IMR-90 (cell line): ENCODE data around the gene ERP27. TPM values are rescaled to one million over a fixed set of nuclear protein-coding genes. Genes with fewer than 3 reads are reported as not detected.

ENCODE experiments used
- ATAC-seq: fragments of 200-7000 bp; cut with Tn5 transposase; 2 replicates; pipeline ENCODE4 v1.9.1; 2020; ENCODE audit warnings: low read depth, mild to moderate bottlenecking, moderate library complexity
- BruUV-seq: library from RNA; stranded (reverse); fragments of 400-500 nt; replicated peaks from 2 replicates; lab custom pipeline; 2021; lab: Mats Ljungman, UMichigan
- CTCF ChIA-PET: fragments of 300-600 bp; formaldehyde crosslinking; extraction: SDS; loops from one replicate; lab custom pipeline; 2021; ENCODE audit warnings: antibody characterized with exemption; lab: Yijun Ruan, JAX
- POLR2A ChIA-PET: fragments of 300-600 bp; sonication (Branson Sonifier 250); formaldehyde crosslinking; loops from one replicate; lab custom pipeline; 2022; ENCODE audit warnings: antibody characterized with exemption; ENCODE audit not compliant: unreplicated experiment; lab: Charles Lee
- DNase-seq: peaks from one replicate; pipeline ENCODE4 v3.0.0; 2013
- H2AFZ ChIP-seq: replicated peaks from 2 replicates; pipeline ENCODE3; 2013; ENCODE audit warnings: low read length, mild to moderate bottlenecking; ENCODE audit not compliant: poor library complexity
- H2AK5ac ChIP-seq: 2 replicates; pipeline ENCODE4 v1.6.1; 2013; ENCODE audit warnings: low read depth, low read length, inconsistent platforms
- H2AK9ac ChIP-seq: replicated peaks from 2 replicates; pipeline ENCODE3; 2013; ENCODE audit warnings: mild to moderate bottlenecking, low read depth, low read length, moderate library complexity; ENCODE audit not compliant: poor library complexity
- H2BK120ac ChIP-seq: 2 replicates; pipeline ENCODE4 v1.6.1; 2013; ENCODE audit warnings: low read depth, low read length, inconsistent platforms
- H2BK15ac ChIP-seq: 3 replicates; pipeline ENCODE4 v1.6.1; 2013; ENCODE audit warnings: low read depth, low read length, inconsistent platforms
- H2BK20ac ChIP-seq: 2 replicates; pipeline ENCODE4 v1.6.1; 2013; ENCODE audit warnings: low read depth, mild to moderate bottlenecking, inconsistent platforms, low read length, moderate library complexity
- H2BK5ac ChIP-seq: 2 replicates; pipeline ENCODE4 v1.6.1; 2013; ENCODE audit warnings: mild to moderate bottlenecking, low read depth, low read length, inconsistent platforms; ENCODE audit not compliant: poor library complexity, severe bottlenecking
- H3K14ac ChIP-seq: replicated peaks from 2 replicates; pipeline ENCODE4 v1.6.1; 2013; ENCODE audit warnings: low read depth, low read length, inconsistent platforms
- H3K18ac ChIP-seq: 2 replicates; pipeline ENCODE4 v1.6.1; 2013; ENCODE audit warnings: low read depth, low read length, control low read depth
- H3K23ac ChIP-seq: 2 replicates; pipeline ENCODE4 v1.6.1; 2013; ENCODE audit warnings: low read depth, low read length, inconsistent platforms
- H3K27ac ChIP-seq: 2 replicates; pipeline ENCODE4 v1.5.1; 2013; ENCODE audit warnings: mild to moderate bottlenecking, control low read depth, low read length; ENCODE audit not compliant: insufficient read depth
- H3K27me3 ChIP-seq: 2 replicates; pipeline ENCODE4 v1.6.1; 2013; ENCODE audit warnings: low read length; ENCODE audit not compliant: control insufficient read depth, insufficient read depth
- H3K36me3 ChIP-seq: 2 replicates; pipeline ENCODE4 v1.6.1; 2013; ENCODE audit warnings: low read length, mixed read lengths; ENCODE audit not compliant: control insufficient read depth, insufficient read depth
- H3K4ac ChIP-seq: 2 replicates; pipeline ENCODE4 v1.6.1; 2013; ENCODE audit warnings: low read depth, low read length, inconsistent platforms
- H3K4me1 ChIP-seq: 2 replicates; pipeline ENCODE4 v1.6.1; 2013; ENCODE audit warnings: low read length, mixed read lengths; ENCODE audit not compliant: control insufficient read depth, insufficient read depth
- H3K4me2 ChIP-seq: 2 replicates; pipeline ENCODE4 v1.6.1; 2013; ENCODE audit warnings: low read depth, mild to moderate bottlenecking, control low read depth, low read length, moderate library complexity
- H3K4me3 ChIP-seq: 2 replicates; pipeline ENCODE4 v1.5.1; 2013; ENCODE audit warnings: low read depth, mild to moderate bottlenecking, control low read depth, low read length, moderate library complexity; ENCODE audit not compliant: insufficient read depth
- H3K56ac ChIP-seq: 2 replicates; pipeline ENCODE4 v1.6.1; 2013; ENCODE audit warnings: low read length, inconsistent platforms; ENCODE audit not compliant: insufficient read depth; ENCODE audit errors: extremely low read depth
- H3K79me1 ChIP-seq, 2 experiments: 2 replicates each; pipeline ENCODE4 v1.6.1; 2013; ENCODE audit warnings: low read length in 2 of 2, inconsistent platforms in 1 of 2, low read depth in 1 of 2
- H3K9ac ChIP-seq: 2 replicates; pipeline ENCODE4 v1.6.1; 2013; ENCODE audit warnings: low read depth, low read length, control low read depth
- H3K9me1 ChIP-seq: 2 replicates; pipeline ENCODE4 v1.6.1; 2013; ENCODE audit warnings: low read length, inconsistent platforms; ENCODE audit not compliant: insufficient read depth
- H3K9me3 ChIP-seq: 2 replicates; pipeline ENCODE4 v1.6.1; 2013; ENCODE audit warnings: low read length; ENCODE audit not compliant: control insufficient read depth, insufficient read depth
- H4K20me1 ChIP-seq: 2 replicates; pipeline ENCODE4 v1.6.1; 2013; ENCODE audit warnings: low read length, inconsistent platforms; ENCODE audit not compliant: insufficient read depth
- H4K5ac ChIP-seq: 2 replicates; pipeline ENCODE4 v1.6.1; 2013; ENCODE audit warnings: mild to moderate bottlenecking, low read depth, low read length, control low read depth
- H4K8ac ChIP-seq, 2 experiments: 2 replicates each; pipeline ENCODE4 v1.6.1; 2013; ENCODE audit warnings: low read depth in 2 of 2, low read length in 2 of 2, control low read depth in 1 of 2, inconsistent platforms in 1 of 2
- H4K91ac ChIP-seq: 2 replicates; pipeline ENCODE4 v1.6.1; 2013; ENCODE audit warnings: low read depth, low read length, inconsistent platforms; ENCODE audit not compliant: insufficient read depth
- BHLHE40 ChIP-seq: fragments of 150-350 bp; IDR thresholded peaks from 2 replicates; pipeline ENCODE4 v1.6.1; 2016; ENCODE audit warnings: mild to moderate bottlenecking, low read depth, low read length
- CEBPB ChIP-seq: IDR thresholded peaks from 2 replicates; pipeline ENCODE4 v1.6.1; 2012; ENCODE audit warnings: low read depth, low read length, improper control_type of control experiment
- CHD1 ChIP-seq: IDR thresholded peaks from 2 replicates; pipeline ENCODE4 v1.6.1; 2012; ENCODE audit warnings: low read depth, low read length, improper control_type of control experiment
- CTCF ChIP-seq: conservative IDR thresholded peaks from 2 replicates; pipeline ENCODE4 v1.5.1; 2012; ENCODE audit warnings: mild to moderate bottlenecking, low read depth, low read length, improper control_type of control experiment
- ELK1 ChIP-seq: fragments of 150-350 bp; IDR thresholded peaks from 2 replicates; pipeline ENCODE4 v1.6.1; 2016; ENCODE audit warnings: low read depth, mild to moderate bottlenecking, low read length, moderate library complexity, borderline replicate concordance
- FOS ChIP-seq: fragments of 150-350 bp; IDR thresholded peaks from 2 replicates; pipeline ENCODE4 v1.6.1; 2016; ENCODE audit warnings: low read depth, low read length
- MAFK ChIP-seq: IDR thresholded peaks from 2 replicates; pipeline ENCODE4 v1.6.1; 2012; ENCODE audit warnings: low read depth, low read length, improper control_type of control experiment
- MAZ ChIP-seq: IDR thresholded peaks from 2 replicates; pipeline ENCODE4 v1.6.1; 2012; ENCODE audit warnings: low read depth, mild to moderate bottlenecking, low read length, improper control_type of control experiment, moderate library complexity, borderline replicate concordance
- MXI1 ChIP-seq: IDR thresholded peaks from 2 replicates; pipeline ENCODE4 v1.6.1; 2012; ENCODE audit warnings: low read depth, mild to moderate bottlenecking, low read length, moderate library complexity, borderline replicate concordance
- NFE2L2 ChIP-seq: fragments of 150-350 bp; IDR thresholded peaks from 2 replicates; pipeline ENCODE4 v1.6.1; 2016; ENCODE audit warnings: low read depth, mild to moderate bottlenecking, low read length
- POLR2A ChIP-seq: IDR thresholded peaks from 2 replicates; pipeline ENCODE4 v1.6.1; 2012; ENCODE audit warnings: mild to moderate bottlenecking, low read depth, low read length
- RAD21 ChIP-seq: IDR thresholded peaks from 2 replicates; pipeline ENCODE4 v1.6.1; 2012; ENCODE audit warnings: low read length, improper control_type of control experiment
- RCOR1 ChIP-seq: IDR thresholded peaks from 2 replicates; pipeline ENCODE4 v1.6.1; 2012; ENCODE audit warnings: mild to moderate bottlenecking, low read length, improper control_type of control experiment; ENCODE audit not compliant: insufficient replicate concordance
- RFX5 ChIP-seq: IDR thresholded peaks from 2 replicates; pipeline ENCODE4 v1.8.0; 2012; ENCODE audit warnings: low read depth, mild to moderate bottlenecking, low read length, moderate library complexity
- SMC3 ChIP-seq: fragments of 150-350 bp; IDR thresholded peaks from 2 replicates; pipeline ENCODE4 v1.6.1; 2016; ENCODE audit warnings: low read depth, mild to moderate bottlenecking, antibody characterized with exemption, low read length, moderate library complexity
- USF2 ChIP-seq: fragments of 150-350 bp; IDR thresholded peaks from 2 replicates; pipeline ENCODE4 v1.6.1; 2017; ENCODE audit warnings: mild to moderate bottlenecking, antibody characterized with exemption, low read length, low read depth
- WGBS, 2 experiments: methylation state at CpG; one replicate each; pipeline versions ENCODE4 v1.1.5 to v1.1.7; 2013; ENCODE audit warnings: missing lambda C conversion rate in 2 of 2; ENCODE audit not compliant: insufficient read length in 1 of 2; ENCODE audit errors: extremely low coverage in 2 of 2; 5-methylcytosine and 5-hydroxymethylcytosine counted together
- dilution Hi-C: fragments of 300-500 bp; cut with HindIII; formaldehyde crosslinking; loops from one replicate; pipeline ENCODE4 v1.14.3; 2018; ENCODE audit warnings: low sequenced_read_pairs; ENCODE audit not compliant: unreplicated experiment
- in situ Hi-C: fragments of 300-500 bp; cut with MboI; formaldehyde crosslinking; loops from 3 replicates; pipeline ENCODE4 v1.14.3; 2019; ENCODE audit warnings: low sequenced_read_pairs, inconsistent platforms, mixed read lengths
- intact Hi-C: fragments of 100-400 bp; cut with micrococcal nuclease; formaldehyde crosslinking; loops from 2 replicates; pipeline ENCODE4 v1.10.0; 2022
- polyA plus RNA-seq, 3 experiments: library from polyadenylated mRNA; depleted of rRNA; stranded (reverse); fragments of >200 nt; gene quantifications; 2 replicates each; pipeline ENCODE4 v1.2.3, GENCODE V29; 2012; ENCODE audit warnings: low replicate concordance in 1 of 3
- total RNA-seq: library from RNA; depleted of rRNA; stranded (reverse); fragments of >200 nt; gene quantifications from 2 replicates; pipeline ENCODE4 v1.2.3, GENCODE V29; 2012

The ERP27 gene
- total and polyA plus RNA-seq, 2 of the 4 experiments (the other 2 are of a cell fraction) = not detected

GRCh38 chr12:14959916-14960496, 21.7 kb upstream of the ERP27 start:
- Histone ChIP-seq H4K8ac (no peak overlapping the region), H3K79me1 (no peaks in the 10 kb centered on the region), H3K9me3 (no peaks in the 10 kb centered on the region), H4K20me1 (no peaks in the 10 kb centered on the region), H2BK5ac (no peak overlapping the region), H3K23ac (no peak overlapping the region), H3K36me3 (no peaks in the 10 kb centered on the region), H4K91ac (no peak overlapping the region), H3K56ac (no peak overlapping the region), H2BK20ac (no peak overlapping the region; the same call in 1 of the 2 replicates), H3K27me3 (no peaks in the 10 kb centered on the region), H3K9ac (no peak overlapping the region), H2BK120ac (no peak overlapping the region), H3K4me1 (peaks cover 3% of the 10 kb centered on the region; the same call in 1 of the 2 replicates), H3K4me2 (no peak overlapping the region), H3K4me3 (no peak overlapping the region), H3K18ac (no peak overlapping the region), H4K5ac (no peak overlapping the region), H2AK9ac (no peak overlapping the region), H3K9me1 (peaks cover 3% of the 10 kb centered on the region; the same call in 1 of the 2 replicates), H3K4ac (no peak overlapping the region), H2BK15ac (no peak overlapping the region), H3K14ac (no peak overlapping the region), H2AFZ (no peak overlapping the region), H3K27ac (no peak overlapping the region), H2AK5ac (no peak overlapping the region)
- no TSS peak for BruUV-seq
- no peak for ATAC-seq
- ChIA-PET POLR2A (no interaction called here), CTCF (no interaction called here)
- dilution Hi-C loops (no loop called here), in situ Hi-C loops (no loop called here), intact Hi-C loops (no loop called here)
- TF ChIP-seq POLR2A (no peak), USF2 (no peak), NFE2L2 (no peak), CEBPB (no peak), RCOR1 (no peak), MAFK (no peak), ELK1 (no peak), FOS (no peak), RAD21 (no peak), RFX5 (no peak), CTCF (no peak), SMC3 (no peak), BHLHE40 (no peak), CHD1 (no peak), MXI1 (no peak), MAZ (no peak)
- 90% methylated on average over 2 of the region's 4 CpGs; no CpG with 5 or more reads in 1 of the 2 experiments for WGBS, 2 experiments
- DNase-seq = no peak
